Osteoblast (primary cell): ENCODE measurements around the gene TAP1. TPM values are rescaled to one million over a fixed set of nuclear protein-coding genes. Genes with fewer than 3 reads are reported as not detected.

Experiments used
- DNase-seq: peaks from one replicate; pipeline ENCODE4 v3.0.0; 2011; ENCODE audit warnings: low spot score, mixed read lengths; ENCODE audit not compliant: insufficient read length; ENCODE audit errors: missing footprints
- H2AFZ ChIP-seq: 2 replicates; pipeline ENCODE4 v1.6.0; 2011; ENCODE audit warnings: mild to moderate bottlenecking, low read length
- H3K27ac ChIP-seq: 2 replicates; pipeline ENCODE4 v1.5.1; 2011; ENCODE audit warnings: mild to moderate bottlenecking, low read depth, low read length, moderate library complexity
- H3K27me3 ChIP-seq: 2 replicates; pipeline ENCODE4 v1.6.0; 2012; ENCODE audit warnings: mild to moderate bottlenecking, control low read depth, inconsistent platforms, low read length, moderate library complexity; ENCODE audit not compliant: insufficient read depth
- H3K36me3 ChIP-seq: 2 replicates; pipeline ENCODE4 v1.5.1; 2011; ENCODE audit warnings: mild to moderate bottlenecking, low read length, control low read depth, moderate library complexity; ENCODE audit not compliant: insufficient read depth
- H3K4me1 ChIP-seq: 2 replicates; pipeline ENCODE4 v1.5.1; 2011; ENCODE audit warnings: mild to moderate bottlenecking, low read length, control low read depth, moderate library complexity; ENCODE audit not compliant: insufficient read depth
- H3K4me2 ChIP-seq: 2 replicates; pipeline ENCODE4 v1.6.0; 2011; ENCODE audit warnings: mild to moderate bottlenecking, low read length; ENCODE audit not compliant: insufficient read depth
- H3K4me3 ChIP-seq: fragments of 200-600 bp; sonication (generic); 3 replicates; pipeline ENCODE4 v1.5.1; 2012; ENCODE audit warnings: mild to moderate bottlenecking, low read length, inconsistent platforms; ENCODE audit not compliant: insufficient read depth
- H3K79me2 ChIP-seq: 2 replicates; pipeline ENCODE4 v1.6.0; 2012; ENCODE audit warnings: mild to moderate bottlenecking, low read length, control low read depth, inconsistent platforms; ENCODE audit not compliant: insufficient read depth
- H3K9me3 ChIP-seq: 2 replicates; pipeline ENCODE4 v1.5.1; 2011; ENCODE audit warnings: low read depth, low read length, control low read depth
- H4K20me1 ChIP-seq: 2 replicates; pipeline ENCODE4 v1.6.0; 2012; ENCODE audit warnings: mild to moderate bottlenecking, low read length, control low read depth; ENCODE audit not compliant: insufficient read depth
- CTCF ChIP-seq: IDR thresholded peaks from 2 replicates; pipeline ENCODE4 v1.5.1; 2011; ENCODE audit warnings: mild to moderate bottlenecking, low read depth, low read length, moderate library complexity; ENCODE audit errors: extremely low read depth
- total RNA-seq: library from RNA; depleted of rRNA; stranded (reverse); fragments of >200 nt; gene quantifications from 2 replicates; pipeline ENCODE4 v1.2.3, GENCODE V29; 2012

The TAP1 gene
- total RNA-seq, 1 donor, result 42.3 TPM

- H2AFZ ChIP-seq, result no peak overlapping the region
- no peak overlapping the region for H3K4me2 ChIP-seq
- no peaks in the 10 kb centered on the region for H3K27me3 ChIP-seq
These were observed 8.1 kb downstream of the TAP1 start for GRCh38 chr6:32845384-32845884.

GRCh38 chr6:32844839-32845383 is 8.6 kb downstream of the TAP1 start:
- Histone ChIP-seq H3K4me3 (peak overlapping the region; percentile 93), H3K79me2 (peaks cover 23% of the 10 kb centered on the region), H3K4me1 (peaks cover 12% of the 10 kb centered on the region), H3K27ac (peak overlapping the region; percentile 98), H3K36me3 (peaks cover 60% of the 10 kb centered on the region), H2AFZ (peak overlapping the region; percentile 95), H3K9me3 (no peaks in the 10 kb centered on the region), H4K20me1 (no peaks in the 10 kb centered on the region), H3K27me3 (no peaks in the 10 kb centered on the region), H3K4me2 (peak overlapping the region; percentile 94)
- TF ChIP-seq CTCF, result no peak
- DNase-seq, result no peak

More at GRCh38 chr6:32845384-32845884, 8.1 kb downstream of the TAP1 start:
- Histone ChIP-seq H3K36me3 (peaks cover 66% of the 10 kb centered on the region), H3K4me1 (peaks cover 12% of the 10 kb centered on the region), H3K79me2 (peaks cover 23% of the 10 kb centered on the region), H3K9me3 (no peaks in the 10 kb centered on the region), H4K20me1 (no peaks in the 10 kb centered on the region), H3K27ac (no peak overlapping the region), H3K4me3 (no peak overlapping the region)
- no peak for DNase-seq
- TF ChIP-seq CTCF, result no peak

GRCh38 chr6:32843979-32844838 is 9.3 kb downstream of the TAP1 start, which contains the start of gene PSMB8:
Gene PSMB8 (minus strand): TSS chr6:32844047. CDS start chr6:32843996, 51 bp downstream.
- H3K79me2 ChIP-seq, result peaks cover 23% of the 10 kb centered on the region
- peak within 1 kb of the TSS; percentile 98 for H3K27ac ChIP-seq
- DNase-seq, result peak; percentile 98
- peak within 1 kb of the TSS; percentile 93 for H3K4me3 ChIP-seq
- H3K27me3 ChIP-seq, result no peaks in the 10 kb centered on the region
- H3K4me1 ChIP-seq, result peaks cover 12% of the 10 kb centered on the region
- TF ChIP-seq CTCF, result no peak
- peak within 1 kb of the TSS; percentile 95 for H2AFZ ChIP-seq
- peak within 1 kb of the TSS; percentile 94 for H3K4me2 ChIP-seq
- peaks cover 57% of the 10 kb centered on the region for H3K36me3 ChIP-seq
- no peaks in the 10 kb centered on the region for H3K9me3 ChIP-seq
- no peaks in the 10 kb centered on the region for H4K20me1 ChIP-seq
